ENCODE data around the gene KATNB1. TPM values are rescaled to one million over a fixed set of nuclear protein-coding genes. Genes with fewer than 3 reads are reported as not detected.

KATNB1 gene
- total and polyA plus RNA-seq, 2 of the 8 experiments (the other 6 are each of a cell fraction or from before 2014, with no cell fraction given) = 50.2 to 60.4 TPM

- no peak overlapping the region for H3K56ac ChIP-seq (replicated peaks; ENCODE audit: insufficient read length, low read depth, low read length)
- no peak overlapping the region for H2AFZ ChIP-seq (ENCODE audit: low read length)
- H3K4me1 ChIP-seq (replicated peaks in 1 of 4; ENCODE audit: control insufficient read depth in 3 of 4, insufficient read depth in 4 of 4, low read length in 3 of 4) = peaks cover 0 to 3% (median 0%) of the 10 kb centered on the region in 4 experiments; a peak in 1 of 7 replicates
- 76% methylated on average over 4 of the region's 4 CpGs; no CpG with 5 or more reads in 1 of the 2 experiments for WGBS, 2 experiments (ENCODE audit: extremely low coverage in 1 of 2, insufficient coverage in 1 of 2, insufficient read length in 1 of 2, insufficient replicate concordance in 2 of 2, low coverage in 1 of 2, low lambda C conversion rate in 2 of 2, missing lambda C conversion rate in 1 of 2)
- ChIA-PET POLR2A (ENCODE audit: partially characterized antibody) (no interaction called here), CTCF (ENCODE audit: partially characterized antibody) (interaction anchor here (1.1 to 22.4 kb wide), 4 partner anchors 14 to 114 kb away, joined by 3 to 279 read pairs (median 4); partner anchors contain the start of gene KIFC3)
- H3K9me3 ChIP-seq (ENCODE audit: insufficient read depth in 2 of 2, low read depth in 1 of 2, low read length in 1 of 2) = no peaks in the 10 kb centered on the region
- no peaks in the 10 kb centered on the region for H3K79me2 ChIP-seq (ENCODE audit: control insufficient read depth in 1 of 2, insufficient read depth in 2 of 2, low read length in 2 of 2)
- H2BK15ac ChIP-seq (ENCODE audit: low read length) = no peak overlapping the region
- peak overlapping the region; percentile 84; the same call in 1 of the 2 replicates for H2BK12ac ChIP-seq (ENCODE audit: low read depth, low read length)
- DNase-seq (ENCODE audit: low read depth in 1 of 2, low spot score in 2 of 2) (no peak), FAIRE-seq (no peak)
- H3K36me3 ChIP-seq (ENCODE audit: control insufficient read depth in 2 of 4, insufficient read depth in 4 of 4, low read length in 3 of 4) = no peaks in the 10 kb centered on the region
- no peak overlapping the region for H3K27ac ChIP-seq (ENCODE audit: low read depth, low read length)
- H4K91ac ChIP-seq (replicated peaks; ENCODE audit: insufficient read length, low read length) = no peak overlapping the region
- H3K27me3 ChIP-seq (replicated peaks in 1 of 4; ENCODE audit: control insufficient read depth in 3 of 4, extremely low read depth in 1 of 4, insufficient read depth in 3 of 4, low read length in 3 of 4) = no peaks in the 10 kb centered on the region
- H3K23ac ChIP-seq (ENCODE audit: insufficient read length) = no peak overlapping the region
- no peaks in the 10 kb centered on the region; the same call in 1 of the 2 replicates for H3K23me2 ChIP-seq (ENCODE audit: low read depth, low read length)
- no peak overlapping the region for H3K9ac ChIP-seq (replicated peaks in 1 of 4; ENCODE audit: extremely low read depth in 1 of 4, low read depth in 3 of 4, low read length in 3 of 4)
- H3K4ac ChIP-seq (replicated peaks; ENCODE audit: insufficient read length, low read depth, low read length) = no peak overlapping the region
- no peak overlapping the region for H3K14ac ChIP-seq (ENCODE audit: insufficient read length)
- no peaks in the 10 kb centered on the region for H4K20me1 ChIP-seq (replicated peaks in 1 of 2; ENCODE audit: control insufficient read depth in 1 of 2, insufficient read depth in 2 of 2, low read length in 2 of 2)
- no peak overlapping the region for H3K4me2 ChIP-seq (ENCODE audit: insufficient read depth in 1 of 2, low read depth in 2 of 2, low read length in 2 of 2)
- H4K8ac ChIP-seq (ENCODE audit: extremely low read depth, insufficient read depth, low read length) = no peak overlapping the region
- H2BK5ac ChIP-seq (ENCODE audit: low read depth, low read length) = no peak overlapping the region
- H2BK20ac ChIP-seq (ENCODE audit: low read length) = no peak overlapping the region
- no peak overlapping the region for H3K4me3 ChIP-seq (ENCODE audit: extremely low read depth in 1 of 4, insufficient read depth in 2 of 4, low read depth in 3 of 4, low read length in 4 of 4)
- TF ChIP-seq, protein P1, sequence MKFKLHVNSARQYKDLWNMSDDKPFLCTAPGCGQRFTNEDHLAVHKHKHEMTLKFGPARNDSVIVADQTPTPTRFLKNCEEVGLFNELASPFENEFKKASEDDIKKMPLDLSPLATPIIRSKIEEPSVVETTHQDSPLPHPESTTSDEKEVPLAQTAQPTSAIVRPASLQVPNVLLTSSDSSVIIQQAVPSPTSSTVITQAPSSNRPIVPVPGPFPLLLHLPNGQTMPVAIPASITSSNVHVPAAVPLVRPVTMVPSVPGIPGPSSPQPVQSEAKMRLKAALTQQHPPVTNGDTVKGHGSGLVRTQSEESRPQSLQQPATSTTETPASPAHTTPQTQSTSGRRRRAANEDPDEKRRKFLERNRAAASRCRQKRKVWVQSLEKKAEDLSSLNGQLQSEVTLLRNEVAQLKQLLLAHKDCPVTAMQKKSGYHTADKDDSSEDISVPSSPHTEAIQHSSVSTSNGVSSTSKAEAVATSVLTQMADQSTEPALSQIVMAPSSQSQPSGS (IDR thresholded peaks at IDR 0.05; ENCODE audit: low read length) = no peak
- TF ChIP-seq ASH2L (IDR thresholded peaks at IDR 0.05; ENCODE audit: low read length) = no peak
- TF ChIP-seq FOSL1 (IDR thresholded peaks at IDR 0.05; ENCODE audit: insufficient read depth, low read depth, low read length) = no peak
- TF ChIP-seq SAP30 (IDR thresholded peaks at IDR 0.05; ENCODE audit: insufficient read depth, insufficient replicate concordance, low read length) = no peak
- no peak for TF ChIP-seq SIX5 (IDR thresholded peaks at IDR 0.05; ENCODE audit: low read depth, low read length)
- TF ChIP-seq, protein P2, sequence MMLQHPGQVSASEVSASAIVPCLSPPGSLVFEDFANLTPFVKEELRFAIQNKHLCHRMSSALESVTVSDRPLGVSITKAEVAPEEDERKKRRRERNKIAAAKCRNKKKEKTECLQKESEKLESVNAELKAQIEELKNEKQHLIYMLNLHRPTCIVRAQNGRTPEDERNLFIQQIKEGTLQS (IDR thresholded peaks at IDR 0.05; ENCODE audit: insufficient read depth, low read depth, low read length) = no peak
- H2BK120ac ChIP-seq (replicated peaks; ENCODE audit: low read depth, low read length) = no peak overlapping the region
- H3K18ac ChIP-seq (ENCODE audit: extremely low read depth, low read length) = no peak overlapping the region
- no peak overlapping the region for H4K5ac ChIP-seq (ENCODE audit: insufficient read length, low read depth, low read length)
- no peaks in the 10 kb centered on the region for H3K79me1 ChIP-seq (ENCODE audit: low read depth, low read length)
- no peak overlapping the region; the same call in 1 of the 2 replicates for H2AK5ac ChIP-seq (ENCODE audit: low read depth, low read length)
These were observed 47.5 kb downstream of the KATNB1 start for GRCh38 chr16:57783116-57783515.

Data from H1 (cell line).